SU-DHL-6 (cell line): ENCODE results near the gene BMX.

Experiments
- H2AFZ ChIP-seq: fragments of 200-600 bp; sonication (generic); 2 replicates; pipeline ENCODE4 v1.6.1; 2014; ENCODE audit warnings: low read depth, mild to moderate bottlenecking, moderate library complexity, mixed read lengths, antibody characterized with exemption, low read length; ENCODE audit not compliant: severe bottlenecking
- H3F3A ChIP-seq: fragments of 200-600 bp; shearing (Covaris generic); 2 replicates; pipeline ENCODE4 v1.6.0; 2016; ENCODE audit warnings: antibody characterized with exemption, mild to moderate bottlenecking; ENCODE audit not compliant: insufficient read depth
- H3K27ac ChIP-seq: fragments of 200-600 bp; sonication (generic); 2 replicates; pipeline ENCODE4 v1.5.1; 2016; ENCODE audit warnings: low read depth, mild to moderate bottlenecking, low read length, moderate library complexity, mixed read lengths
- H3K27me3 ChIP-seq: fragments of 200-600 bp; sonication (generic), shearing (Covaris generic); 2 replicates; pipeline ENCODE4 v1.6.0; 2014; ENCODE audit warnings: mild to moderate bottlenecking, low read length
- H3K36me3 ChIP-seq: fragments of 200-600 bp; sonication (generic); 2 replicates; pipeline ENCODE4 v1.6.1; 2014; ENCODE audit warnings: mild to moderate bottlenecking, low read length, mixed read lengths
- H3K4me2 ChIP-seq: fragments of 300-600, 200-600 bp; shearing (Covaris generic), sonication (generic); 2 replicates; pipeline ENCODE4 v1.6.0; 2014; ENCODE audit warnings: low read length, low read depth, mild to moderate bottlenecking; ENCODE audit not compliant: poor library complexity, severe bottlenecking
- H3K4me3 ChIP-seq: fragments of 200-600 bp; sonication (generic); 2 replicates; pipeline ENCODE4 v1.5.1; 2014; ENCODE audit warnings: antibody characterized with exemption, low read length, mild to moderate bottlenecking, mixed read lengths; ENCODE audit not compliant: insufficient read depth, poor library complexity, severe bottlenecking
- H3K79me2 ChIP-seq: fragments of 200-600 bp; sonication (generic); 2 replicates; pipeline ENCODE4 v1.6.1; 2014; ENCODE audit warnings: mild to moderate bottlenecking, low read length, moderate library complexity; ENCODE audit not compliant: insufficient read depth
- H3K9ac ChIP-seq: fragments of 200-600 bp; sonication (generic); 2 replicates; pipeline ENCODE4 v1.7.0; 2014; ENCODE audit warnings: mild to moderate bottlenecking, low read length
- H3K9me2 ChIP-seq: fragments of 200-600 bp; sonication (generic); replicated peaks from 2 replicates; pipeline ENCODE4 v1.6.1; 2014; ENCODE audit warnings: low read length; ENCODE audit not compliant: insufficient read depth
- H3K9me3 ChIP-seq: fragments of 200-600 bp; sonication (generic); 2 replicates; pipeline ENCODE4 v1.6.1; 2014; ENCODE audit warnings: low read length, mixed read lengths; ENCODE audit not compliant: insufficient read depth
- H4K20me1 ChIP-seq: fragments of 200-600 bp; sonication (generic); 2 replicates; pipeline ENCODE4 v1.6.1; 2014; ENCODE audit warnings: low read depth, mild to moderate bottlenecking, antibody characterized with exemption, low read length, moderate library complexity, mixed read lengths
- CTCF ChIP-seq: fragments of 200-600 bp; sonication (generic); IDR thresholded peaks from one replicate; pipeline ENCODE4 v1.5.1; 2017; ENCODE audit warnings: antibody characterized with exemption, mild to moderate bottlenecking, low read length, moderate library complexity; ENCODE audit not compliant: insufficient read depth, poor library complexity, severe bottlenecking
- EZH2phosphoT487 ChIP-seq: fragments of 200-600 bp; sonication (generic), shearing (Covaris generic); conservative IDR thresholded peaks from 2 replicates; pipeline ENCODE4 v1.6.1; 2018; ENCODE audit warnings: mild to moderate bottlenecking, antibody characterized with exemption, low read length, moderate library complexity, mixed read lengths

The BMX gene

GRCh38 chrX:15465347-15465746 lies 35.3 kb upstream of the BMX start:
- no peaks in the 10 kb centered on the region for H3K9me3 ChIP-seq
- H3K9ac ChIP-seq: peak overlapping the region; percentile 11; the same call in 1 of the 2 replicates
- TF ChIP-seq EZH2phosphoT487: no peak
- 0 out of 2 replicates have a peak, but pooled peaks cover 12% of the 10 kb centered on the region for H3F3A ChIP-seq
- H2AFZ ChIP-seq: no peak overlapping the region
- no peaks in the 10 kb centered on the region for H3K79me2 ChIP-seq
- no peak overlapping the region for H3K4me3 ChIP-seq
- H3K4me2 ChIP-seq: peak overlapping the region; percentile 47
- H3K27me3 ChIP-seq: no peaks in the 10 kb centered on the region
- no peaks in the 10 kb centered on the region for H4K20me1 ChIP-seq
- H3K9me2 ChIP-seq: no peaks in the 10 kb centered on the region
- H3K36me3 ChIP-seq: no peaks in the 10 kb centered on the region
- peak overlapping the region; percentile 43 for H3K27ac ChIP-seq

- Histone ChIP-seq H3K36me3 (no peaks in the 10 kb centered on the region), H3K4me2 (peak overlapping the region; percentile 47), H3K79me2 (no peaks in the 10 kb centered on the region), H3K27ac (peak overlapping the region; percentile 43), H3K9me2 (no peaks in the 10 kb centered on the region), H3K4me3 (no peak overlapping the region), H4K20me1 (no peaks in the 10 kb centered on the region), H2AFZ (no peak overlapping the region), H3F3A (0 out of 2 replicates have a peak, but pooled peaks cover 12% of the 10 kb centered on the region), H3K9ac (no peak overlapping the region), H3K27me3 (no peaks in the 10 kb centered on the region), H3K9me3 (no peaks in the 10 kb centered on the region)
- TF ChIP-seq CTCF: no peak
- TF ChIP-seq EZH2phosphoT487: no peak
These were observed 34.5 kb upstream of the BMX start for GRCh38 chrX:15465896-15466651.

DNA sequence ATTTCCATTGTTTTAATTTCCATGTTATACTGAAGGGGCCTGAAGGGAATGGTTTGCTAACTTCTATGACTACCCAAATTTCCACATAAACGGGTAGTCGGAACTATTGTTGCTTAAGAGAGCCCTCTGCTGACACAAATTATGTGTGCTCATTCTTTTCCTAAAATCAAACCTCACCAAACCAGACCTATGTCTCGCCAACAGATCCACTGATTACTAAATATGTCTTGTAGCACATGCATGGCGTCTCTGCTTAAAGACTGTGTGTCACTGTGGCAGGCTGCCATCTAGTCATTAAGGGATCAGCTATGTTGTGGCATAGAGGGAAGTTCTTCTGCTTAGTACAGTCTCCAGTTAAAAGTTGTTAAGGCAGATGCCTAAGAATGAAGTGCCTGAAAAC lies 32.6 kb upstream of the BMX start:
- Histone ChIP-seq H3K9ac (no peak overlapping the region), H3K79me2 (no peaks in the 10 kb centered on the region), H3K27me3 (no peaks in the 10 kb centered on the region), H3K9me3 (no peaks in the 10 kb centered on the region), H3F3A (0 out of 2 replicates have a peak, but pooled peaks cover 12% of the 10 kb centered on the region), H3K4me2 (no peak overlapping the region), H2AFZ (no peak overlapping the region), H3K4me3 (no peak overlapping the region), H4K20me1 (no peaks in the 10 kb centered on the region), H3K9me2 (no peaks in the 10 kb centered on the region), H3K27ac (no peak overlapping the region), H3K36me3 (no peaks in the 10 kb centered on the region)
- TF ChIP-seq EZH2phosphoT487: no peak
- TF ChIP-seq CTCF: no peak

DNA sequence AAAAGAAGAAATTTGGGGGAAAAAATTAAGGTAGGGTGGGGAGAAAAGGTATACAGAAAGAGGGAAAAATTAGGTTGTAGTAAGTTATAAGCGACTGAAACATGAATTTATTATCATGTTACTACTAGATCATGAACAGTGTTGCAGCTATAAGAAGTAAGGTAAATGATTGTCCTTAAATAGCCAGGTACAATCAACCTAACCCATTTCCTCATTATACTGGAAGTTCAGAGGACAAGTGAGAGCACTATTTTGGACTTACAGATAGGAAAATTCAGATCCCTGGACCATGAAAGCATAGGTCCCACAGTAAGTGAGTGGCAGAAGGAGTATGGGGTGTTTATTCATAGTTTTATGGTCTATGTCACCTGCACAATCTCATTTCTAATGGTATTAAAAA lies 31.0 kb upstream of the BMX start:
- H2AFZ ChIP-seq: no peak overlapping the region
- no peaks in the 10 kb centered on the region for H3K79me2 ChIP-seq
- TF ChIP-seq EZH2phosphoT487: no peak
- no peak for TF ChIP-seq CTCF
- H4K20me1 ChIP-seq: no peaks in the 10 kb centered on the region
- 0 out of 2 replicates have a peak, but pooled peaks cover 12% of the 10 kb centered on the region for H3F3A ChIP-seq
- H3K27me3 ChIP-seq: no peaks in the 10 kb centered on the region
- H3K9me2 ChIP-seq: no peaks in the 10 kb centered on the region
- H3K4me2 ChIP-seq: no peak overlapping the region
- H3K36me3 ChIP-seq: no peaks in the 10 kb centered on the region
- H3K9me3 ChIP-seq: no peaks in the 10 kb centered on the region
- no peak overlapping the region for H3K9ac ChIP-seq
- H3K4me3 ChIP-seq: no peak overlapping the region
- no peak overlapping the region for H3K27ac ChIP-seq
